CD4-positive, alpha-beta T cell treated with Interleukin-6 for 4 hours (primary cell): Measurements from ENCODE around the gene CLPTM1L.

Experiments used
- DNase-seq: peaks from one replicate; pipeline ENCODE4 v3.0.0-alpha.2; 2020; ENCODE audit warnings: mixed read lengths

The CLPTM1L gene, protein sequence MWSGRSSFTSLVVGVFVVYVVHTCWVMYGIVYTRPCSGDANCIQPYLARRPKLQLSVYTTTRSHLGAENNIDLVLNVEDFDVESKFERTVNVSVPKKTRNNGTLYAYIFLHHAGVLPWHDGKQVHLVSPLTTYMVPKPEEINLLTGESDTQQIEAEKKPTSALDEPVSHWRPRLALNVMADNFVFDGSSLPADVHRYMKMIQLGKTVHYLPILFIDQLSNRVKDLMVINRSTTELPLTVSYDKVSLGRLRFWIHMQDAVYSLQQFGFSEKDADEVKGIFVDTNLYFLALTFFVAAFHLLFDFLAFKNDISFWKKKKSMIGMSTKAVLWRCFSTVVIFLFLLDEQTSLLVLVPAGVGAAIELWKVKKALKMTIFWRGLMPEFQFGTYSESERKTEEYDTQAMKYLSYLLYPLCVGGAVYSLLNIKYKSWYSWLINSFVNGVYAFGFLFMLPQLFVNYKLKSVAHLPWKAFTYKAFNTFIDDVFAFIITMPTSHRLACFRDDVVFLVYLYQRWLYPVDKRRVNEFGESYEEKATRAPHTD

DNA sequence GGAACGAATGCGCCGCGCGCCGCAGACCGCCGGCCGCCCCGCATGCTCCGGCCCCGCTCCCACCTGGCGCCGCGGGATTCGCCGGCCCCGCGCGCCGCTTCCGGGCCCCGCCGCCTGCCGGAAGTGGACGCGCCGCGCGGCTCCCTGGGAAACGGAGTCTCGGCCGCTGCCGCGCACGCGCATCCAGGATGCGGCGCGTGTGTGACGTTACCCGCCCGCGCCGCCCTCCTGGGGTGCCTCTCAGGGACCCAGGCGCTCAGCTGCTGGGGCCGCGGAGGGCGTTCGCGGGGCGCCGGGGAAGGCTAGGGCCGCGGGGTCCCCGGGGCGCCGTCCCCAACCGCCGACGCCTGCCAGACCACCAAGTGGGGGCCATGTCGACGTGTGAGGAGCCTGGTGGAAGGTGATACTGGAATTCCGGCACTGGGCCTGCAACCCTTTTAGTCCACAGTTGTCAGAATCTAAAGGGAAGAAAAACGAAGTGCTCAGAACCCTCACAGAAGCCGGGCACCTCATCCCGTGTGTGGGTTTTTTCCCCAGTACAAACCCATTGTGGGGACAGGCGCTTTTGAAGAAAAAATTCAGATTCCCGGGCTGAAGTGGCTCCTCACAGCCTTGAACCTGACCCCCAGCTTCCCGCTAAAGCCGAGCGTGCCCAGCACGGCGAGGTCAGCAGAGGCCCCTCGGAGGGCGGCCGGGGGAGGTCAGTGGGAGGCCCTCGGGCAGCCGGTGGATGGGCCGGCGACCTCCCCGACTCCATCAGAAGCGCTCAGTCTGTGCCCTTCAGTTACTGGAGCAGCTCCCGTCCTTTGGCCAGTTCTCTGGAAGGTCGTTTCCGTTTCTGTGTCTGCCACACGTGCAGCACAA lies at the start of gene CLPTM1L:
Gene CLPTM1L (minus strand): TSS at position 125 of the 864 bp plus-strand sequence. CDS start 258 bp downstream, outside the sequence.
- peak; percentile 91 for DNase-seq

GRCh38 chr5:1393571-1394501 lies 48.9 kb upstream of the CLPTM1L start:
- no peak for DNase-seq

GRCh38 chr5:1392801-1393565 lies 48.1 kb upstream of the CLPTM1L start:
- no peak for DNase-seq

DNA sequence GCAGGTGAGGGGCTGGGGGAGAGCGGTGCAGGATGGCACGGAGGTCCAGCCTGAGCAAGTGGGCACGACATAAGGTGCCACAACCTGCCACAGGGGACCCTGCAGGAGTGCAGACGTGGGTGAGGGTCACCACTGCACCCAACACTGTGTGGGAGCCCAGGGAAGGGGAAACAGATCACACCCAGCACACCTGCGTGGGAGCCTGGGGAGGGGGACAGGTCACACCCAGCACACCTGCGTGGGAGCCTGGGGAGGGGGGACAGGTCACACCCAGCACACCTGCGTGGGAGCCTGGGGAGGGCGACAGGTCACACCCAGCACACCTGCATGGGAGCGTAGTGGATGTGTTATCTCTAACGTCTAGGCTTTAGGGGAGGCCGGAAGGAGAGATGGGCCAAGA lies 47.4 kb upstream of the CLPTM1L start:
- no peak for DNase-seq

DNA sequence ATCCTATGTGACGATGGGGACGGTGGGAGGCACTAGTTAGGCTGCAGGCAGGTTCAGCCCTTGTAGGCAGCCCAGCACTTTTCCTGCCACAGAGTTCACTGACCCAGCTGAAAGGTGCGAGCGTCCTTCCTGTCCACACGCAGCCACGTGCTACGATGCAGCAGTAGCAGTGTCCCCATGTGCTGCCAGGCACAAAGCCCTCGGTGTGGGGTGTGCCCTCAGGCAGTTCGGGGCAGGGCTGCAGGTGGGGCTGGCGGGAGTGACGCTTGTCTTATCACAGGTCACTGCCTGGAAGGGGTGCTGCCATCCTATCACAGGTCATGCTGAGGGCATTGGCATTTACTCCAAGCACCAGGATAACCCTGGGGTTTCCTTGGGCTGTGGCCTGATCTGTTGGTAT lies 46.8 kb upstream of the CLPTM1L start:
- DNase-seq, result no peak

DNA sequence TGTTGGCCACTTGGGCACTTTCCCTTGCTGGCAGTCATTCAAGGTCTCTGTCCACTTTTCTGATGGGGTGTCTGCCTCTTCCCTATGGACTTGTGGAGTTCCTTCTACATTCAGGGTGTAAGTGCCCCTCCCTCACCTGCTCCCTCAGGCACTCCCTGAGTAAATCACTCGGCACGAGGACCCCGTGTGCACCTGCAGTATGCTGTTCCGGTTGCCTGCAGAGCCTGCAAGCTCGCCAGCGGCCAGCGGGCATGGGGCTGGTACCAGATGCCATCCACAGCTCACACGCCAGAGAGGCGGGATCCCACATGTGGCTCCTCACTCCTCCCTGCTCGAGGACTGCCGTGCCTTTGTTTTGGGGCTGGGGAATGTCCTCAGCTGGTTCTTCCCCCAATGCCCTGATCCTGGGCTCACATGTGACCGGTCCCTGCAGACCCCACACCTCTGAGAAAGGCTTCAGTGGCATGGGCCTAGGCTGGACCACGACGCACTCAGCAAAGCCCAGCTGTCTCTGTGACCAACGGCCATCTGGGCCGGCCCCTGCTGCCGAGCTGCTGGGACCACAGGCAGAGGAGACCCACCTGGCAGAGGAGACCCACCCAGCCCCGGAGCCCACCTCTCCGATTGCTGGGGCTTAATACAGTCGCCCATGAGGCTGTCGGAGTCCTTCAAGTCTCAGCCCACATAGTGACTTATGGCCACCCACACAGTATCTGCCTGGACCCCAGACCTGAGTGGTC lies 46.1 kb upstream of the CLPTM1L start:
- DNase-seq, result no peak

GRCh38 chr5:1390333-1390732 lies 45.4 kb upstream of the CLPTM1L start:
- DNase-seq, result no peak

GRCh38 chr5:1388383-1388967 lies 43.6 kb upstream of the CLPTM1L start:
- no peak for DNase-seq

GRCh38 chr5:1387876-1388275 lies 43.0 kb upstream of the CLPTM1L start:
- no peak for DNase-seq

DNA sequence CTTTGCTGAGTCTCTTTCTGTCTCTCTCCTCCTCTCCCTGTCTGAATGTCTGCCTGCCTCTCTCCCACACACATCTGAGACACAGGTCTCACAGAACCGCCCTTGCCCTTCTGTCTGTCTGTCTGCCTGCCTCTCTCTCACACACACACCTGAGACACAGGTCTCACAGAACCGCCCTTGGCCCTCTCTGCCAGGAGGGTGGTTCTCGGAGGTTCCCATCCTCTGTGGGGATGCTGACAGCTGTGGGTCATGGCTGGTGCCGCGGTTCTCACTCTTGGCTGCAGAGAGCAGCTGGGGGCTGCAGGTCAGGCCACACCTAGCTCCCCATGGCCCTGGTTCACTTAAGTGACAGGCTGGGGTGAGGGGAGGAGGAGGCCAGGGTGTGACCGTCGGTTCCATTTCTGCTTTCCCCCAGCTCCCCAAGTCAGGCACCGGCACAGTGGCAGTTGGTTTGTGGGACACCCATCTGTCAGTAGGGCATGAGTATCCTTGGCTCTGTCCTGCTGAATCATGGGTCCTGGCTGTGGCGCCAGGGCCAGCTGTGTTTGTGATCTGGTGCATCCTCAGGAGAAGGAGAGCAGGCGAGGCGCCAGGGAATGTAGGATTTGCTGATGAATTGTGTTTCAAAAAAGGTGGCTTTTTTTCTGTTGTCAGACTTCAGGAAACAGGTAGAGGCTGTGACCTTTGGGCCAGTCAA lies 42.3 kb upstream of the CLPTM1L start:
- no peak for DNase-seq

- DNase-seq, result peak; percentile 83
These were observed 41.4 kb upstream of the CLPTM1L start for GRCh38 chr5:1386274-1386717.

DNA sequence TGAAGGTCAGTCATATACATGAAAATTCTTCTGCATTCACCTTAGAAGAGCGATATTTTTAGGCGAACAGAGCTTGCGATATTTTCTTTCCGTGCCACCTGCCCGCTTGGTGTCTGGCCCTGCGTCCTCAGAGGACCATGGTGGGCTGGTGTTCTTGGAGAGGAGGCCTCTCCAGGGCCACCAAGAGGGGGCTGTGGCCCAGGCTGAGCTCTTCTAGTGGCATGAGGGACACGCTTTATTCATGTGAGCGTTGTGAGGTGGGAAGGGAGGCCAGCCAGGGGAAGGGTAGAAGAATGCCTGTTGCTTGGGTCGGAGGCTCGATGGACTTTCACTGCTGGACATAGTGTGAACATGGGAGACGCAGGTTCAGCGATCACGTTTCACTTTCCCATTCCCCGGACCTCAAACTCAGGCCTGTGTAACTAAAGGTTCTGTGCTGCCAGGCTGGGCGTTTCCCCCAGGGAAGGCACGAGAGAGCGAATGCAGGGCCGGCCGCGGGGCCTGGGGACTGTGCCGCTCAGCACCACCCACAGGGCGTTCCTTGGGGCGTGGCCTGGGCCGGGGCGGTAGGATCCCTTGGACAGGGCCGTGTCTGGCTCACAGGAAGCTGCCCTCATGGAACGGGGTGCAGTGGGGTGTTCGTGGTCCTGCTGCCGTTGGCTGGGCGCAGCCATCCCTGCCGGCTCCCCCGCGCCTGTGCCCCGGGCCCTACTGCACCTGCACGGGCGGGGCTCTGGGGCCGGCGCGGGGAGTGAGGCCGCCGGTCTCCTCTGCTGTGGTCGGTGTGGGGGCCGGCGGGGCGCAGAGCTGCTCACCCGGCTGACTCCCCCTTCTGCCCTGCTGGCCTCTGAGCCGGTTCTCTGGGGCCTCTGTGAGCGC lies 40.7 kb upstream of the CLPTM1L start:
- DNase-seq, result peak; percentile 95

GRCh38 chr5:1384521-1384920 lies 39.6 kb upstream of the CLPTM1L start:
- DNase-seq, result no peak

DNA sequence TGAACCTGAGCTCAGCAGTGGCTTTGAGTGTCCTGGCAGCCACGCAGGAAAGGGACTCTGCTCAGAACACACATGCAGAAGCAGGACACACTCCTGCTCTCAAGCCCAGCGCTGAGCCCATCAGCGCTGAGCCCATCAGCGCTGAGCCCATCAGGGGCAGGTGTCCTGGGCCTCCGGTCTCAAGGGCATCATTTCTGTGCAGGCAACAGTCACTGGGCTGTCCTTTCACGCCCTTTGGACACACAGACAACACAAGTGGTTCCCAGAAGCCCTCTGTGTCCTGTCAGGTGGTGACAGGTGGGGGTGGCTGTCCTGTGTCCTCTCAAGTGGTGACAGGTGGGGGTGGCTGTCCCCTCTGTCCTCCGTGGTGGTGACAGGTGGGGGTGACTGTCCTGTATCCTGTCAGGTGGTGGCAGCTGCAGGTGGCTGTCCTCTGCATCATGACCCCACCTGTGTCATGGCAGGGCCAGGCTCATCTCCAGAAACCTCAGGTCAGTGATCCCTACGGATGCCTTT lies 39.0 kb upstream of the CLPTM1L start:
- no peak for DNase-seq

GRCh38 chr5:1383344-1383743 lies 38.4 kb upstream of the CLPTM1L start:
- DNase-seq, result no peak

DNA sequence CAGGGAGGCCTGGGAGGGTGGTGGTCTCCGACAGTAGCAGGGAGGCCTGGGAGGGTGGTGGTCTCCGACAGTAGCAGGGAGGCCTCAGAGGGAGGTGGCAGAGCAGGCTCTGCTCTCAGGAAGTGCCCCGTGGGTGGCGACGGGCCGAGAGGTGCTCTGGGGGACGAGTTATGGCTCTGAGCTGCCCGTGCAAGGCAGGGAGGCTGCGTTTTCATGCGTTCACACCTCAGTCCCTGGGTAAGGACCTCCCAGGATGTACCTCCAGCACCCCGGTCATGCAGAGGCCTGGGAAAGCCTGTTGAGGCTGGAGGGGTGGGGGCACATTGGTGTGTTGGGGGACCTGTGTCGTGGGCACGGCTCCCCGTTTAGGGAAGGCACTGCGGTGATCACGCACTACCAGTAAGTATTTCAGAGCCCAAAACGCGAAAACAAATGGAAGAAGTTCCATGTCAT lies 37.4 kb upstream of the CLPTM1L start:
- no peak for DNase-seq

GRCh38 chr5:1381370-1382247 lies 36.7 kb upstream of the CLPTM1L start:
- no peak for DNase-seq
